Coronary artery (tissue), 2 donors: ENCODE results near the gene PLA2G2A.
"Not testable (repeated sequence)": the region's sequence is repeated elsewhere in the genome, so short reads cannot be mapped to it uniquely, and the experiment has no call there.

Experiments used
- DNase-seq: peaks from one replicate; pipeline ENCODE4 v3.0.0-alpha.2; 2017; ENCODE audit warnings: low spot score
- H3K27ac ChIP-seq, 2 donors: fragments of 200-600 bp; sonication (generic); one replicate each; pipeline ENCODE4 v1.5.1; 2016 to 2019
- H3K4me3 ChIP-seq: fragments of 200-600 bp; sonication (generic); 2 replicates; pipeline ENCODE4 v1.5.1; 2016; ENCODE audit warnings: mild to moderate bottlenecking, moderate library complexity
- CTCF ChIP-seq: fragments of 200-600 bp; sonication (generic); IDR thresholded peaks from one replicate; pipeline ENCODE4 v1.5.1; 2019; ENCODE audit warnings: antibody characterized with exemption

PLA2G2A gene

GRCh38 chr1:19932866-19933265, 46.6 kb downstream of the PLA2G2A start:
- H3K4me3 ChIP-seq: no peak overlapping the region
- TF ChIP-seq CTCF: no peak
- no peak overlapping the region for H3K27ac ChIP-seq
- DNase-seq: no peak

- H3K27ac ChIP-seq, DNase-seq: not testable (repeated sequence)
Measured at GRCh38 chr1:19927130-19927421, 52.3 kb downstream of the PLA2G2A start.

GRCh38 chr1:19926296-19927129, 52.9 kb downstream of the PLA2G2A start:
- no peak for DNase-seq
- TF ChIP-seq CTCF: no peak
- Histone ChIP-seq H3K27ac (no peak overlapping the region), H3K4me3 (no peak overlapping the region)

More at GRCh38 chr1:19927130-19927421, 52.3 kb downstream of the PLA2G2A start:
- not testable (repeated sequence) for H3K4me3 ChIP-seq
